BE2C (cell line): Measurements from ENCODE around the gene VDR.

ENCODE experiments used
- DNase-seq: peaks from one replicate; pipeline ENCODE4 v3.0.0-alpha.2; 2020
- H3K27me3 ChIP-seq: fragments of 250-450 bp; sonication (Bioruptor Pico); 2 replicates; pipeline ENCODE4 v1.5.1; 2020; ENCODE audit warnings: mild to moderate bottlenecking
- H3K36me3 ChIP-seq: fragments of 250-450 bp; sonication (Bioruptor Pico); 2 replicates; pipeline ENCODE4 v1.5.1; 2020; ENCODE audit warnings: mild to moderate bottlenecking
- H3K4me1 ChIP-seq: fragments of 250-450 bp; sonication (Bioruptor Pico); 2 replicates; pipeline ENCODE4 v1.5.1; 2020
- H3K4me3 ChIP-seq: 2 replicates; pipeline ENCODE4 v1.5.1; 2011; ENCODE audit warnings: low read depth, low read length
- H3K9me3 ChIP-seq: fragments of 250-450 bp; sonication (Bioruptor Pico); 2 replicates; pipeline ENCODE4 v1.5.1; 2020
- CTCF ChIP-seq: IDR thresholded peaks from 2 replicates; pipeline ENCODE4 v1.5.1; 2012; ENCODE audit warnings: mild to moderate bottlenecking, low read depth, low read length

The VDR gene

GRCh38 chr12:47935184-47935583, 30.4 kb upstream of the VDR start:
- peak; percentile 63 for DNase-seq
- H3K27me3 ChIP-seq, result no peaks in the 10 kb centered on the region; the same call in 1 of the 2 replicates
- H3K36me3 ChIP-seq, result no peaks in the 10 kb centered on the region
- TF ChIP-seq CTCF, result no peak
- peaks cover 4% of the 10 kb centered on the region for H3K4me1 ChIP-seq
- no peak overlapping the region for H3K4me3 ChIP-seq
- no peaks in the 10 kb centered on the region for H3K9me3 ChIP-seq

GRCh38 chr12:47931187-47931586, 26.4 kb upstream of the VDR start:
- DNase-seq, result no peak

GRCh38 chr12:47930634-47931033, 25.8 kb upstream of the VDR start:
- no peak for TF ChIP-seq CTCF
- no peaks in the 10 kb centered on the region for H3K36me3 ChIP-seq
- H3K27me3 ChIP-seq, result peaks cover 22% of the 10 kb centered on the region
- H3K4me1 ChIP-seq, result peaks cover 4% of the 10 kb centered on the region
- no peaks in the 10 kb centered on the region for H3K9me3 ChIP-seq
- H3K4me3 ChIP-seq, result no peak overlapping the region
- no peak for DNase-seq

More at GRCh38 chr12:47931187-47931586, 26.4 kb upstream of the VDR start:
- H3K9me3 ChIP-seq, result no peaks in the 10 kb centered on the region
- no peak overlapping the region for H3K4me3 ChIP-seq
- H3K4me1 ChIP-seq, result peaks cover 4% of the 10 kb centered on the region
- TF ChIP-seq CTCF, result no peak
- peaks cover 17% of the 10 kb centered on the region for H3K27me3 ChIP-seq
- no peaks in the 10 kb centered on the region for H3K36me3 ChIP-seq

- Histone ChIP-seq H3K36me3 (no peaks in the 10 kb centered on the region), H3K4me1 (no peaks in the 10 kb centered on the region), H3K9me3 (no peaks in the 10 kb centered on the region), H3K27me3 (peaks cover 38% of the 10 kb centered on the region), H3K4me3 (no peak overlapping the region)
- TF ChIP-seq CTCF, result no peak
- no peak for DNase-seq
Measured at GRCh38 chr12:47927346-47927745, 22.6 kb upstream of the VDR start.

GRCh38 chr12:47921907-47922306, 17.1 kb upstream of the VDR start:
- Histone ChIP-seq H3K4me3 (no peak overlapping the region), H3K27me3 (peaks cover 35% of the 10 kb centered on the region), H3K36me3 (no peaks in the 10 kb centered on the region), H3K4me1 (no peaks in the 10 kb centered on the region), H3K9me3 (no peaks in the 10 kb centered on the region)
- DNase-seq, result no peak
- TF ChIP-seq CTCF, result no peak

- DNase-seq, result no peak
- TF ChIP-seq CTCF, result no peak
- Histone ChIP-seq H3K4me1 (no peaks in the 10 kb centered on the region), H3K4me3 (no peak overlapping the region), H3K27me3 (peaks cover 31% of the 10 kb centered on the region), H3K9me3 (no peaks in the 10 kb centered on the region), H3K36me3 (no peaks in the 10 kb centered on the region)
Measured at GRCh38 chr12:47920913-47921312, 16.1 kb upstream of the VDR start.
